ENCODE data around the gene ALG2.

Gene ALG2

GRCh38 chr9:99169982-99170761 lies 51.6 kb downstream of the ALG2 start:
- no peak for FAIRE-seq

- FAIRE-seq, result no peak
Observed at GRCh38 chr9:99169086-99169485, 52.7 kb downstream of the ALG2 start.

DNA sequence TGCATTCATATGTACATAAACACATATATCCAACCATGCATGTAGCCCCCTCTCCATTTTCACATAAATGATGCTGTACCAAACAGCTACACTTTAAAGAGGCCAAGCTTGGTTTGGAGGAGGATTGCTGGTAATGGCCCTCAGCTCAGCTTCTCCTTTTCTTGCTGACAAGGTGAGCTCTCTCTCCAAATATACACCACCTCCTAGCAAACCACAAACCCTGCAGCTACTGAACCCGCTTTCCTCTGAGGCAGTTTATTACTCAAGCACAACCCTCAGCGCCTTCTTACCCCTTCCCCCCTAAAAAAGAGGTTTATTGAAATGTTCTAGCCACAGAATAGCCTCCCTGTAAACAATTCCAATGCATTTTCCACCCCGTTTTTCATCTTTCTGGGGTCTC lies 54.0 kb downstream of the ALG2 start:
- FAIRE-seq, result no peak

GRCh38 chr9:99167119-99167518 lies 54.6 kb downstream of the ALG2 start:
- FAIRE-seq, result no peak
